ENCODE measurements around the gene RNF135.

RNF135 gene

GRCh38 chr17:30997270-30997669, 26.4 kb downstream of the RNF135 start:
- no peak overlapping the region for H3K27ac ChIP-seq (ENCODE audit: low read depth, low read length)

GRCh38 chr17:30997842-30998241, 27.0 kb downstream of the RNF135 start:
- Histone ChIP-seq H3K9ac (ENCODE audit: low read length) (no peak overlapping the region), H3K9me3 (ENCODE audit: insufficient read depth, low read depth, low read length) (no peaks in the 10 kb centered on the region), H3K79me1 (ENCODE audit: low read length) (no peaks in the 10 kb centered on the region), H4K91ac (ENCODE audit: low read depth, low read length) (no peak overlapping the region), H3K27ac (ENCODE audit: low read depth, low read length) (no peak overlapping the region), H3K79me2 (ENCODE audit: control insufficient read depth, insufficient read depth, low read length, poor library complexity) (no peaks in the 10 kb centered on the region), H3K23ac (ENCODE audit: low read length) (no peak overlapping the region), H2AK5ac (ENCODE audit: low read length) (no peak overlapping the region), H2BK120ac (ENCODE audit: insufficient read depth, low read length, poor library complexity) (no peak overlapping the region), H3K4me2 (ENCODE audit: low read length) (no peak overlapping the region), H3K4ac (ENCODE audit: low read depth, low read length) (no peak overlapping the region), H3K4me3 (ENCODE audit: low read depth, low read length) (no peak overlapping the region), H2BK12ac (ENCODE audit: low read length) (no peak overlapping the region), H4K12ac (ENCODE audit: low read depth, low read length) (no peak overlapping the region), H3K14ac (ENCODE audit: low read length) (no peak overlapping the region), H4K8ac (ENCODE audit: low read depth, low read length) (no peak overlapping the region), H3K27me3 (ENCODE audit: insufficient read depth, low read length) (no peaks in the 10 kb centered on the region), H3K4me1 (ENCODE audit: control insufficient read depth in 1 of 2, insufficient read depth in 2 of 2, low read length in 2 of 2) (no peaks in the 10 kb centered on the region), H2BK5ac (ENCODE audit: low read depth, low read length, poor library complexity) (no peak overlapping the region), H2AFZ (ENCODE audit: insufficient read depth, low read length, poor library complexity) (no peak overlapping the region), H3K18ac (ENCODE audit: low read length) (no peak overlapping the region), H3K36me3 (ENCODE audit: control insufficient read depth in 1 of 2, insufficient read depth in 2 of 2, low read length in 2 of 2) (peaks cover 13 to 17% of the 10 kb centered on the region in 2 experiments)
- WGBS (ENCODE audit: extremely low coverage, insufficient coverage, insufficient read length), result no CpG with 5 or more reads among the region's 5 CpGs
- DNase-seq, result no peak

More at GRCh38 chr17:30997270-30997669, 26.4 kb downstream of the RNF135 start:
- H2BK120ac ChIP-seq (ENCODE audit: insufficient read depth, low read length, poor library complexity), result no peak overlapping the region
- no peak overlapping the region for H4K8ac ChIP-seq (ENCODE audit: low read depth, low read length)
- H3K9ac ChIP-seq (ENCODE audit: low read length), result no peak overlapping the region
- no peak overlapping the region for H3K23ac ChIP-seq (ENCODE audit: low read length)
- H2AFZ ChIP-seq (ENCODE audit: insufficient read depth, low read length, poor library complexity), result no peak overlapping the region
- no peak overlapping the region for H3K4me2 ChIP-seq (ENCODE audit: low read length)
- no CpG with 5 or more reads among the region's 6 CpGs for WGBS (ENCODE audit: extremely low coverage, insufficient coverage, insufficient read length)
- H3K18ac ChIP-seq (ENCODE audit: low read length), result no peak overlapping the region
- H3K36me3 ChIP-seq (ENCODE audit: control insufficient read depth in 1 of 2, insufficient read depth in 2 of 2, low read length in 2 of 2), result peaks cover 13 to 17% of the 10 kb centered on the region in 2 experiments
- no peak overlapping the region for H3K4me3 ChIP-seq (ENCODE audit: low read depth, low read length)
- H3K27me3 ChIP-seq (ENCODE audit: insufficient read depth, low read length), result no peaks in the 10 kb centered on the region
- H2BK12ac ChIP-seq (ENCODE audit: low read length), result no peak overlapping the region
- no peak overlapping the region for H4K91ac ChIP-seq (ENCODE audit: low read depth, low read length)
- H2BK5ac ChIP-seq (ENCODE audit: low read depth, low read length, poor library complexity), result no peak overlapping the region
- no peak overlapping the region for H3K4ac ChIP-seq (ENCODE audit: low read depth, low read length)
- H4K12ac ChIP-seq (ENCODE audit: low read depth, low read length), result no peak overlapping the region
- H2AK5ac ChIP-seq (ENCODE audit: low read length), result no peak overlapping the region
- no peaks in the 10 kb centered on the region for H3K4me1 ChIP-seq (ENCODE audit: control insufficient read depth in 1 of 2, insufficient read depth in 2 of 2, low read length in 2 of 2)
- H3K79me1 ChIP-seq (ENCODE audit: low read length), result no peaks in the 10 kb centered on the region
- no peaks in the 10 kb centered on the region for H3K9me3 ChIP-seq (ENCODE audit: insufficient read depth, low read depth, low read length)
- no peak for DNase-seq
- no peak overlapping the region for H3K14ac ChIP-seq (ENCODE audit: low read length)
- H3K79me2 ChIP-seq (ENCODE audit: control insufficient read depth, insufficient read depth, low read length, poor library complexity), result no peaks in the 10 kb centered on the region

- Histone ChIP-seq H3K27ac (ENCODE audit: low read depth, low read length) (no peak overlapping the region), H3K9me3 (ENCODE audit: insufficient read depth, low read depth, low read length) (no peaks in the 10 kb centered on the region), H3K27me3 (ENCODE audit: insufficient read depth, low read length) (no peaks in the 10 kb centered on the region), H3K18ac (ENCODE audit: low read length) (no peak overlapping the region), H3K4me2 (ENCODE audit: low read length) (no peak overlapping the region), H2AFZ (ENCODE audit: insufficient read depth, low read length, poor library complexity) (no peak overlapping the region), H3K36me3 (ENCODE audit: control insufficient read depth in 1 of 2, insufficient read depth in 2 of 2, low read length in 2 of 2) (peaks cover 11 to 16% of the 10 kb centered on the region in 2 experiments), H2AK5ac (ENCODE audit: low read length) (no peak overlapping the region), H3K4me3 (ENCODE audit: low read depth, low read length) (no peak overlapping the region), H3K9ac (ENCODE audit: low read length) (no peak overlapping the region), H4K12ac (ENCODE audit: low read depth, low read length) (no peak overlapping the region), H3K4ac (ENCODE audit: low read depth, low read length) (no peak overlapping the region), H3K14ac (ENCODE audit: low read length) (no peak overlapping the region), H3K79me2 (ENCODE audit: control insufficient read depth, insufficient read depth, low read length, poor library complexity) (no peaks in the 10 kb centered on the region), H3K4me1 (ENCODE audit: control insufficient read depth in 1 of 2, insufficient read depth in 2 of 2, low read length in 2 of 2) (no peaks in the 10 kb centered on the region), H3K79me1 (ENCODE audit: low read length) (no peaks in the 10 kb centered on the region), H2BK12ac (ENCODE audit: low read length) (no peak overlapping the region), H4K91ac (ENCODE audit: low read depth, low read length) (no peak overlapping the region), H2BK120ac (ENCODE audit: insufficient read depth, low read length, poor library complexity) (no peak overlapping the region), H3K23ac (ENCODE audit: low read length) (no peak overlapping the region), H2BK5ac (ENCODE audit: low read depth, low read length, poor library complexity) (no peak overlapping the region), H4K8ac (ENCODE audit: low read depth, low read length) (no peak overlapping the region)
- no peak for DNase-seq
- WGBS (ENCODE audit: extremely low coverage, insufficient coverage, insufficient read length), result no CpG with 5 or more reads among the region's 7 CpGs
These were observed 31.2 kb downstream of the RNF135 start for GRCh38 chr17:31002047-31002446.

GRCh38 chr17:31003225-31003866, 32.5 kb downstream of the RNF135 start:
- H3K4me1 ChIP-seq (ENCODE audit: control insufficient read depth in 1 of 2, insufficient read depth in 2 of 2, low read length in 2 of 2), result no peaks in the 10 kb centered on the region
- H3K9me3 ChIP-seq (ENCODE audit: insufficient read depth, low read depth, low read length), result no peaks in the 10 kb centered on the region
- H2BK5ac ChIP-seq (ENCODE audit: low read depth, low read length, poor library complexity), result no peak overlapping the region
- H3K4ac ChIP-seq (ENCODE audit: low read depth, low read length), result no peak overlapping the region
- peaks cover 1% of the 10 kb centered on the region for H3K79me1 ChIP-seq (ENCODE audit: low read length)
- no CpG with 5 or more reads among the region's 5 CpGs for WGBS (ENCODE audit: extremely low coverage, insufficient coverage, insufficient read length)
- H2AK5ac ChIP-seq (ENCODE audit: low read length), result no peak overlapping the region
- no peak overlapping the region for H3K23ac ChIP-seq (ENCODE audit: low read length)
- no peaks in the 10 kb centered on the region for H3K79me2 ChIP-seq (ENCODE audit: control insufficient read depth, insufficient read depth, low read length, poor library complexity)
- H3K4me2 ChIP-seq (ENCODE audit: low read length), result no peak overlapping the region
- H2BK120ac ChIP-seq (ENCODE audit: insufficient read depth, low read length, poor library complexity), result no peak overlapping the region
- no peak for DNase-seq
- no peak overlapping the region for H2BK12ac ChIP-seq (ENCODE audit: low read length)
- H3K14ac ChIP-seq (ENCODE audit: low read length), result no peak overlapping the region
- no peak overlapping the region for H4K12ac ChIP-seq (ENCODE audit: low read depth, low read length)
- H3K36me3 ChIP-seq (ENCODE audit: control insufficient read depth in 1 of 2, insufficient read depth in 2 of 2, low read length in 2 of 2), result peaks cover 4 to 7% of the 10 kb centered on the region in 2 experiments
- no peak overlapping the region for H3K9ac ChIP-seq (ENCODE audit: low read length)
- no peaks in the 10 kb centered on the region for H3K27me3 ChIP-seq (ENCODE audit: insufficient read depth, low read length)
- no peak overlapping the region for H3K27ac ChIP-seq (ENCODE audit: low read depth, low read length)
- H3K18ac ChIP-seq (ENCODE audit: low read length), result no peak overlapping the region
- H2AFZ ChIP-seq (ENCODE audit: insufficient read depth, low read length, poor library complexity), result no peak overlapping the region
- no peak overlapping the region for H3K4me3 ChIP-seq (ENCODE audit: low read depth, low read length)
- no peak overlapping the region for H4K91ac ChIP-seq (ENCODE audit: low read depth, low read length)
- no peak overlapping the region for H4K8ac ChIP-seq (ENCODE audit: low read depth, low read length)

Data from trophoblast cell (in vitro differentiated cells and primary cell).